Left lung (tissue), 10 donors: ENCODE data around the gene INCENP. TPM values are rescaled to one million over a fixed set of nuclear protein-coding genes. Genes with fewer than 3 reads are reported as not detected.

ENCODE experiments used
- ATAC-seq: fragments of 200-7000 bp; cut with Tn5 transposase; one replicate; pipeline ENCODE4 v1.9.1; 2020; ENCODE audit warnings: moderate library complexity
- DNase-seq, 4 donors: peaks; one replicate each; pipeline ENCODE4 v3.0.0-alpha.2; 2013 to 2020
- H3K27ac ChIP-seq, 2 donors: fragments of 200-600 bp; sonication (generic) in 1 of 2; one replicate each; pipeline versions ENCODE4 v1.5.0 to v1.8.0; 2020 to 2021
- H3K27me3 ChIP-seq, 2 donors: fragments of 200-600 bp; sonication (generic) in 1 of 2; one replicate each; pipeline versions ENCODE4 v1.5.0 to v1.8.0; 2020 to 2021
- H3K36me3 ChIP-seq, 2 donors: fragments of 200-600 bp; sonication (generic) in 1 of 2; one replicate each; pipeline versions ENCODE4 v1.5.0 to v1.8.0; 2020 to 2021
- H3K4me1 ChIP-seq, 2 donors: fragments of 200-600 bp; one replicate each; pipeline ENCODE4 v1.8.0; 2021
- H3K4me3 ChIP-seq, 2 donors: fragments of 200-600 bp; sonication (generic) in 1 of 2; one replicate each; pipeline versions ENCODE4 v1.5.0 to v1.8.0; 2020 to 2021; ENCODE audit warnings: mild to moderate bottlenecking in 1 of 2
- H3K9me3 ChIP-seq, 2 donors: fragments of 200-600 bp; sonication (generic) in 1 of 2; one replicate each; pipeline versions ENCODE4 v1.5.0 to v1.8.0; 2020 to 2021
- CTCF ChIP-seq, 2 donors: fragments of 200-600 bp; sonication (generic) in 1 of 2; IDR thresholded peaks; one replicate each; pipeline versions ENCODE4 v1.5.0 to v1.8.0; 2021; ENCODE audit warnings: antibody characterized with exemption in 2 of 2
- intact Hi-C, 2 donors: fragments of 100-400 bp; cut with DNase I; formaldehyde crosslinking; loops; one replicate each; pipeline versions ENCODE4 v1.11.2 to v1.14.2; 2022
- polyA plus RNA-seq, 6 donors: library from polyadenylated mRNA; unstranded; fragments of 120-200 nt; gene quantifications; one replicate each; pipeline ENCODE4 v1.2.1, GENCODE V29; 2013; ENCODE audit not compliant: insufficient read length in 6 of 6
- total RNA-seq, 2 donors: library from RNA; stranded (reverse); fragmentation: NEBNext Ultra II Directional; extraction: Animal tissue kit (Norgen Biotek cat#: 25700); gene quantifications; one replicate each; pipeline ENCODE4 v1.2.1, GENCODE V29; 2021
- donor health status: DM: no; HTN: yes; CAD: no.
- donor health status: DM: no; HTN: no; CAD: no.

The INCENP gene
- total and polyA plus RNA-seq, 8 donors = 17.3 to 47.4 (median 30.1) TPM

DNA sequence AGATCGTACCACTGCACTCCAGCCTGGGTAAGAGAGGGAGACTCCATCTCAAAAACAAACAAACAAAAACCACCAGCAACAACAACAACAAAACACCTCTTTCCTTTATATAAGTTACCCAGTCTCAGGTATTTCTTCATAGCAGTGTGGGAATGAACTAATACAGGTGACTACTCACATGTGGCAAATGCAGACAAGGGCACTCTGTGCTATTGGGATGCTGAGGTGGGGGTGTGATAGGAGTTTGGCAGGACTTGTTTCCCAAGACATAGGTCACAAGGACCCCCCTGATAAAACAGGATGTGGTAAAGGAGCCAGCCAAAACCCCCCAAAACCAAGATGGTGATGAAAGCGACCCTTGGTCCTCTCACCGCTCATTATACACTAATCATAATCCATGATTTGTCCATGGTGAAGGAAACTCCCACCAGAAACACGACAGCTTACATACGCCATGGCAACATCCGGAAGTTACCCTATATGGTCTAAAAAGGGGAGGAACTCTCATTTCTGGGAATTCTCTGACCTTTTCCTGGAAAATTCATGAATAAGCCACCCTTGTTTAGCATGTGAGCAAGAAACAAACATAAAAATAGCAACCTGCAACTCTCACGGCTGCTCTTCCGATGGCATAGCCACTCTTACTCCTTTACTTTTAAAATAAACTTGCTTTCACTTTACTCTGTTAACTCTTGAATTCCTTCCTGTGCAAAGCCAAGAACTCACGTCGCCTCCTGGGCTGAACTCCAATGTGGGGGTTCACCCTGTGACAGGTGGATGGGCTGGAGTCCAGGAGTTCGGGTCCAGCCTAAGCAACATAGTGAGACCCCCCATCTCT lies 18.8 kb upstream of the INCENP start:
- DNase-seq (peak in 1 of 4 donors; percentile 76), ATAC-seq (peak; percentile 66)
- no peaks in the 10 kb centered on the region for H3K27me3 ChIP-seq
- intact Hi-C loops = no loop called here
- H3K4me1 ChIP-seq = peaks cover 10 to 16% of the 10 kb centered on the region in 2 donors
- no peaks in the 10 kb centered on the region for H3K9me3 ChIP-seq
- no peak for TF ChIP-seq CTCF (IDR thresholded peaks at IDR 0.05)
- peak overlapping the region in 1 of 2 donors; percentile 4 for H3K4me3 ChIP-seq
- peak overlapping the region; percentile 42 to 54 for H3K27ac ChIP-seq
- no peaks in the 10 kb centered on the region for H3K36me3 ChIP-seq

GRCh38 chr11:62105667-62106191 lies 18.1 kb upstream of the INCENP start:
- Histone ChIP-seq H3K27ac (peak overlapping the region; percentile 42 to 54), H3K4me3 (peak overlapping the region in 1 of 2 donors; percentile 4), H3K27me3 (no peaks in the 10 kb centered on the region), H3K36me3 (no peaks in the 10 kb centered on the region), H3K9me3 (no peaks in the 10 kb centered on the region), H3K4me1 (peaks cover 10 to 16% of the 10 kb centered on the region in 2 donors)
- TF ChIP-seq CTCF (IDR thresholded peaks at IDR 0.05) = no peak
- DNase-seq (peak in 2 of 4 donors; percentile 75 to 77), ATAC-seq (peak; percentile 35)
- intact Hi-C loops = no loop called here

DNA sequence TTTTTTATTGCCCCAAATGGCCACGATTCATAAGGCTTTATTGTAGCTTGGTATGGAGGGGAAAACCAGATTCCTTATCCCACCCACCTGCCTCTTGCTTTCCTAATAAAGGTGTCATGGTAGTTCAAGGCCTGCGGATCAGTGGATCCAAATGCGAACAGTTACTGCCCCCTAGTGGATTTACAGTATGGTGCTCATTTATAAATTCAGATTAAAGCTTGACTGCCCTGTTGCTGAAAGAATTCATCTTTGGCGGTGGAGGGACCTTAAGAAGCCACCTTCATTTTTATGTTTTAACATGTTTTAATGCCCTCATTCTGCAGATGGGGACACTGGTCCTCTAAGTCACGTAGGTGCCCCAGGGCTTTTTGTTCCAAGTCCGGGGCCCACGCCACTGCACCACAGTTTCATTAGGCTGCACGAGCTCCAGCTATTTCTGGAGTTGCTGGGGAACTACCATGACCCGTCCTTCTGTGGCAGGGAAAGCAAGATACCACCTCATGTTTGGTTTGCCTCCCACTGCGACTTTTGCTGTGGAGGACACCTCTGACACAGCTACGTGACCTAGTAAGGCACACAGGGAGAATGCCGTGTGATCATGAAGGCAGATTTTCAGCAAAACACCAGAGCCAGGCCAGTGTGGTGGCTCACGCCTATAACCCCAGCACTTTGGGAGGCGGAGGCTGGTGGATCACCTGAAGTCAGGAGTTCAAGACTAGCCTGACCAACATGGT lies 15.6 kb upstream of the INCENP start:
- Histone ChIP-seq H3K36me3 (no peaks in the 10 kb centered on the region), H3K27ac (no peak overlapping the region), H3K9me3 (no peaks in the 10 kb centered on the region), H3K4me1 (peaks cover 10 to 27% of the 10 kb centered on the region in 2 donors), H3K27me3 (no peaks in the 10 kb centered on the region), H3K4me3 (no peak overlapping the region)
- DNase-seq (peak in 2 of 4 donors; percentile 51 to 68), ATAC-seq (peak; percentile 73)
- intact Hi-C loops = no loop called here
- TF ChIP-seq CTCF (IDR thresholded peaks at IDR 0.05) = peak; percentile 64 to 77

GRCh38 chr11:62108971-62109404 lies 14.8 kb upstream of the INCENP start:
- Histone ChIP-seq H3K27me3 (no peaks in the 10 kb centered on the region), H3K27ac (no peak overlapping the region), H3K4me3 (no peak overlapping the region), H3K4me1 (peaks cover 10 to 27% of the 10 kb centered on the region in 2 donors), H3K36me3 (no peaks in the 10 kb centered on the region), H3K9me3 (no peaks in the 10 kb centered on the region)
- TF ChIP-seq CTCF (IDR thresholded peaks at IDR 0.05) = no peak
- intact Hi-C loops = no loop called here
- DNase-seq = no peak
- no peak for ATAC-seq
